Mesodermal cell (in vitro differentiated cells): ENCODE measurements around the gene LRP6.

Source experiments
- H3K27ac ChIP-seq: 2 replicates; pipeline ENCODE4 v1.7.0; 2013; ENCODE audit warnings: mild to moderate bottlenecking, low read depth, low read length, moderate library complexity; ENCODE audit not compliant: severe bottlenecking
- H3K36me3 ChIP-seq: 2 replicates; pipeline ENCODE4 v1.7.1; 2013; ENCODE audit warnings: mild to moderate bottlenecking, low read length, moderate library complexity; ENCODE audit not compliant: control insufficient read depth, insufficient read depth
- H3K4me1 ChIP-seq: one replicate; pipeline ENCODE4 v1.7.1; 2013; ENCODE audit warnings: mild to moderate bottlenecking, low read length; ENCODE audit not compliant: insufficient read depth, control insufficient read depth, poor library complexity, severe bottlenecking
- H3K4me3 ChIP-seq: 2 replicates; pipeline ENCODE4 v1.7.0; 2013; ENCODE audit warnings: low read length, control low read depth, mild to moderate bottlenecking; ENCODE audit not compliant: insufficient read depth, poor library complexity, severe bottlenecking; ENCODE audit errors: extremely low read depth
- H3K9me3 ChIP-seq: 2 replicates; pipeline ENCODE4 v1.7.1; 2013; ENCODE audit warnings: mild to moderate bottlenecking, low read length, moderate library complexity; ENCODE audit not compliant: control insufficient read depth
- WGBS, 2 experiments: methylation state at CpG; one replicate each; pipeline ENCODE4 v1.1.5; 2013; ENCODE audit warnings: missing lambda C conversion rate in 2 of 2; ENCODE audit not compliant: insufficient coverage in 2 of 2; 5-methylcytosine and 5-hydroxymethylcytosine counted together

Gene LRP6

GRCh38 chr12:12238605-12239004, 28.2 kb downstream of the LRP6 start:
- WGBS, 2 experiments: 100% methylated on average over 1 of the region's 4 CpGs
- no peak overlapping the region for H3K4me3 ChIP-seq
- peaks cover 4% of the 10 kb centered on the region for H3K4me1 ChIP-seq
- H3K9me3 ChIP-seq: peaks cover 6% of the 10 kb centered on the region
- peak overlapping the region; percentile 50 for H3K27ac ChIP-seq
- H3K36me3 ChIP-seq: peaks cover 1% of the 10 kb centered on the region

- Histone ChIP-seq H3K36me3 (no peaks in the 10 kb centered on the region), H3K27ac (no peak overlapping the region), H3K4me1 (peaks cover 4% of the 10 kb centered on the region), H3K4me3 (no peak overlapping the region), H3K9me3 (peaks cover 6% of the 10 kb centered on the region)
Observed at GRCh38 chr12:12236896-12237295, 29.9 kb downstream of the LRP6 start.

- no peak overlapping the region for H3K4me3 ChIP-seq
- H3K27ac ChIP-seq: no peak overlapping the region
- no CpG with 5 or more reads among the region's 1 CpG for WGBS, 2 experiments
- peaks cover 6% of the 10 kb centered on the region for H3K4me1 ChIP-seq
- no peaks in the 10 kb centered on the region for H3K36me3 ChIP-seq
- H3K9me3 ChIP-seq: peaks cover 9% of the 10 kb centered on the region
Observed at GRCh38 chr12:12230275-12230674, 36.6 kb downstream of the LRP6 start.

GRCh38 chr12:12229556-12230092, 37.2 kb downstream of the LRP6 start:
- Histone ChIP-seq H3K27ac (no peak overlapping the region), H3K4me3 (no peak overlapping the region), H3K9me3 (peaks cover 9% of the 10 kb centered on the region), H3K4me1 (peaks cover 6% of the 10 kb centered on the region), H3K36me3 (no peaks in the 10 kb centered on the region)
- 100% methylated on average over 1 of the region's 1 CpG; no CpG with 5 or more reads in 1 of the 2 experiments for WGBS, 2 experiments

- Histone ChIP-seq H3K36me3 (no peaks in the 10 kb centered on the region), H3K27ac (no peak overlapping the region), H3K4me3 (no peak overlapping the region), H3K4me1 (peaks cover 15% of the 10 kb centered on the region), H3K9me3 (peaks cover 9% of the 10 kb centered on the region)
- 86 to 89% methylated on average over 5 of the region's 5 CpGs for WGBS, 2 experiments
Observed at GRCh38 chr12:12228402-12228801, 38.4 kb downstream of the LRP6 start.

GRCh38 chr12:12226187-12226586, 40.7 kb downstream of the LRP6 start:
- H3K27ac ChIP-seq: no peak overlapping the region

GRCh38 chr12:12224240-12224940, 42.5 kb downstream of the LRP6 start:
- WGBS, 2 experiments: 100% methylated on average over 1 of the region's 2 CpGs
- Histone ChIP-seq H3K9me3 (peaks cover 12% of the 10 kb centered on the region), H3K27ac (peak overlapping the region; percentile 16), H3K4me1 (peaks cover 11% of the 10 kb centered on the region), H3K36me3 (no peaks in the 10 kb centered on the region), H3K4me3 (no peak overlapping the region)

More at GRCh38 chr12:12226187-12226586, 40.7 kb downstream of the LRP6 start:
- no CpG with 5 or more reads among the region's 1 CpG for WGBS, 2 experiments
- Histone ChIP-seq H3K4me3 (no peak overlapping the region), H3K9me3 (peaks cover 9% of the 10 kb centered on the region), H3K4me1 (peaks cover 11% of the 10 kb centered on the region), H3K36me3 (no peaks in the 10 kb centered on the region)

- Histone ChIP-seq H3K27ac (no peak overlapping the region), H3K4me1 (peaks cover 9% of the 10 kb centered on the region), H3K4me3 (no peak overlapping the region), H3K9me3 (peaks cover 16% of the 10 kb centered on the region), H3K36me3 (no peaks in the 10 kb centered on the region)
- 89% methylated on average over 1 of the region's 2 CpGs; no CpG with 5 or more reads in 1 of the 2 experiments for WGBS, 2 experiments
Observed at GRCh38 chr12:12221560-12221959, 45.3 kb downstream of the LRP6 start.

- 82 to 91% methylated on average over 6 to 9 of the region's 9 CpGs for WGBS, 2 experiments
- Histone ChIP-seq H3K27ac (no peak overlapping the region), H3K4me1 (peaks cover 8% of the 10 kb centered on the region), H3K4me3 (no peak overlapping the region), H3K9me3 (peaks cover 7% of the 10 kb centered on the region), H3K36me3 (no peaks in the 10 kb centered on the region)
Observed at GRCh38 chr12:12219664-12220063, 47.2 kb downstream of the LRP6 start.

GRCh38 chr12:12217018-12217359, 49.9 kb downstream of the LRP6 start:
- H3K27ac ChIP-seq: no peak overlapping the region
- H3K4me3 ChIP-seq: no peak overlapping the region
- no peaks in the 10 kb centered on the region for H3K4me1 ChIP-seq
- H3K9me3 ChIP-seq: peaks cover 7% of the 10 kb centered on the region
- 88 to 91% methylated on average over 5 of the region's 5 CpGs for WGBS, 2 experiments
- H3K36me3 ChIP-seq: no peaks in the 10 kb centered on the region

GRCh38 chr12:12216349-12217017, 50.4 kb downstream of the LRP6 start:
- Histone ChIP-seq H3K27ac (no peak overlapping the region), H3K4me1 (no peaks in the 10 kb centered on the region), H3K4me3 (no peak overlapping the region), H3K9me3 (peaks cover 7% of the 10 kb centered on the region), H3K36me3 (no peaks in the 10 kb centered on the region)
- 88 to 100% methylated on average over 1 to 2 of the region's 3 CpGs for WGBS, 2 experiments
